Left colon (tissue), 2 donors: Measurements from ENCODE around the gene SETD3. TPM values are rescaled to one million over a fixed set of nuclear protein-coding genes. Genes with fewer than 3 reads are reported as not detected.

ENCODE experiments used
- ATAC-seq: fragments of 200-7000 bp; cut with Tn5 transposase; one replicate; pipeline ENCODE4 v1.9.1; 2020; ENCODE audit warnings: mild to moderate bottlenecking, moderate library complexity
- DNase-seq, 2 donors: peaks; one replicate each; pipeline ENCODE4 v3.0.0-alpha.2; 2020
- intact Hi-C, 2 donors: fragments of 100-400 bp; cut with DNase I in 1 of 2; cut with micrococcal nuclease in 1 of 2; formaldehyde crosslinking; loops; one replicate each; pipeline versions ENCODE4 v1.11.2 to v1.14.0; 2022; cut with DNase I, micrococcal nuclease
- total RNA-seq, 2 donors: library from RNA; stranded (reverse); fragmentation: NEBNext Ultra II Directional; extraction: Animal tissue kit (Norgen Biotek cat#: 25700); gene quantifications; one replicate each; pipeline ENCODE4 v1.2.1, GENCODE V29; 2021
- donor health status: DM: no; HTN: no; CAD: no.
- donor health status: DM: yes; HTN: yes; CAD: no.

SETD3 gene
- total RNA-seq, 2 donors from 2014 or later: 61.5 to 66.8 TPM

DNA sequence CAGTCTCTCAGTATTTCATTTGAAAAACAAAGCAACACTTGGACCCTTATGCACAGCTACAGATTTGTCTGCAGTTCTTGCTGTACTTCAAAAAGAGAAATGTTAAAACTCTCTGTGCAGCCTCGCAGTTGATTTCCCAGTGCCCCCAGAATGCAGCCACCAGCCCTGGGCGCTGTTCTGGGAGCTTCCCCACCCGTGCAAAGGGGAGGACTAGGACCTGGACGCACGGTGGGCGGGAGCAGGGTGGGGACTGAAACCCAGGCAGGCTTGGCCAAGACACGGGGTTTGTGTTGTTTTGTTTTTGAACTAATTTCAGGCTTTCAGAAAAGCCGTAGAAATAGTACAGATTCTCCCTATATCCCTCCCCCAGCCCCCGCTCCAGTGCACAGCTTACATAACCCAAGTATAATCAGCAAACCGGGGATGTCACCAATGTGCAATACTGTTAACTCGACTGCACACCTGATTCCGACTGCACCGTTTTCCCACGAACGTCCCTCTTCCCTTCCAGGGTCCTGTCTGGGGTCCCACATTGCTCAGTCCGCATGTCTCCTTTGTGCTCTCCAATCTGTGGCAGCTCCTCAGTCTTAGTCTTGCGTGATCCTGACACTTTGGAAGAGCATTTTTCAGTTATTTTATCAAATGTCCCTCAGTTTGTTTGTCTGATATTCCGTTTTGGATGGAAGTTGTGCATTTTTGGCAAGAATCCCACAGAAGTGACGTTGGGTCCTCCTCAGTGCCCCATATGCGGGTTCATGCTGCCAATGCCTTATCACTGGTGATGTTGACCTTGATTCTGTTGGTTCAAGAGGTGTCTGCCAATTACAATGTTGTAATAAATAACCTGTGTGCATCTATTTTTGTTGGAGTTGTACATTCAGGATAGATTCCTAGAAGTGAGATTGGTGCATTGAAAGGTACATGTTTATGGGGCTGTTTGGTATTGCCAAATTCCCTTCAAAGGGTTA, 95.9 kb downstream of the SETD3 start:
- no peak for DNase-seq
- no peak for ATAC-seq
- intact Hi-C loops: no loop called here

DNA sequence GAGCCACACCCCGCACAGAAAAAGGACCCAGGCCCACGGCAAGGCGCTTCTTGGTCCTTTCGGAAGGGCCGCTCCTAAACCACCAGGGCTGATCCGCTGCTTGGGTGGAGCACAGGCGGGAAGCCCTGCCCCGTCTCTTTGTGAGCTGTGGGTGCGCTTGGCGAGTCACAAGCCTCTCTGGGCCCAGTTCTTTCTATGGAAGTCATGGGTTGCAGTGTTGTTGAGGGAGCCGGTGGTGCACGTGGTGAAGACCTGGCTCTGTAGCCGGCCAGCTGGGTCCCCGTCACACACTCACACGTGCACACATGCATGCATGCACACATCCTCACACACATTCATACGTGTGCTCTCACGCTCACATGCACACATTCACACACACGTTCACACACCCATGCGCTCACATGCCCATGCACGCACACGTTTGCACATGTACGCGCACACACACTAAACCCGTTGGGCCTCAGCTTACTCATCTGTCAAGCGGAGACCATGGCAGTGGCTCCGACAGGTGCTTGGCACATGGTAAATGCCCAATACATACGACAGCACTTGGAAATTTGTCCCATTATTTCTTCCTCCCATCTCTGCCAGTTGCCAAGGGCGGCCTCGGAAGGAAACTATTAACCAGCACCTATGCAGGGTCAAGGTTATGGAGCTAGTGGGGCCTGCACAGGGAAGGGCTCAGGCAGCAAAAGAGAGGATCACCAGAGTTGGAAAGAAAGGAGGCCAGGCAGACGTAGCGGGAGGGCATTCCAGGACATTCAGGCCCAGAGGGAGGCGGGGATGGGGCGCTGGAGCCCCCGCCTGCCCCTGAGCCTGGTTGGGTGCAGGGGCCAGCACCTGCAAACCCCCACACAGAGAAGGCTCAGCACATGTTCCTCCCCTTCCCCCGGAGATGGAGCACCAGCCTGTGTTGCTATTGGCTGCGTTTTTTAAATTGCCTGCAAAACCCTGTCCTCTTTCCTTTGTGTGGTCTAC, 96.9 kb downstream of the SETD3 start:
- ATAC-seq (no peak), DNase-seq (no peak)
- intact Hi-C loops: no loop called here

DNA sequence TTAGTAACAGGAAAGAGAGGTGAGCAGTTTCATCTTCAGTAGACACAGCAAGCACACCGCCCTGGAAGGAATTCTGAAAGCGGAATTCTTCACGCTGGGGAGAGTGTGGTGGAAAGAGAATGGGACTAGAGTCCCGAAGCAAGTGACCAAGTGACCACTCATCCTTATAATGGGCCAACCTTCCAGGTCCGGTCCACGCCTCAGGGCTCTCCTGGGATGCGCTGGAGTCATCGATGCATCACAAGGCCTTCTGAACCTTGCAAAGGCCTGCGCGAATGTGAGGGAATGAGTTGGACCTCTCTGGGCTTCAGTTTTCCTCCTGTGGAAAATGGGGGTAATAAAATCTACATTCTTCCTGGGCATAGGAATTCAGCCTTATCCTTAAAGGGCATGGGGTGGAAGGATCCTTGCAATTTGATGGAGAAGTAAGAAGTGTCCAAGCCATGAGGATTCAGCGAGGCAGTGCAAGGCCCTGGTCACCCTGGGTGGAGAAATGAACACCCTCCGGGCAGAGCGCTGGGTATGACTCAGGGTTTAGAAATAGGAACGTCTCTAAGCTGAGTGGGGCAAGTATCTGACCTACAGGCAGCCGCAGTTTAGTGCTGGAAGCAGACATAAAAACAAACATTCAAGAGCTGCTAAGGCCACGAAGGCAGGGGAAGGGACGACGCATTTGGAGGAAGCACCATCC, 97.7 kb downstream of the SETD3 start:
- ATAC-seq: no peak
- no peak for DNase-seq
- intact Hi-C loops: no loop called here

DNA sequence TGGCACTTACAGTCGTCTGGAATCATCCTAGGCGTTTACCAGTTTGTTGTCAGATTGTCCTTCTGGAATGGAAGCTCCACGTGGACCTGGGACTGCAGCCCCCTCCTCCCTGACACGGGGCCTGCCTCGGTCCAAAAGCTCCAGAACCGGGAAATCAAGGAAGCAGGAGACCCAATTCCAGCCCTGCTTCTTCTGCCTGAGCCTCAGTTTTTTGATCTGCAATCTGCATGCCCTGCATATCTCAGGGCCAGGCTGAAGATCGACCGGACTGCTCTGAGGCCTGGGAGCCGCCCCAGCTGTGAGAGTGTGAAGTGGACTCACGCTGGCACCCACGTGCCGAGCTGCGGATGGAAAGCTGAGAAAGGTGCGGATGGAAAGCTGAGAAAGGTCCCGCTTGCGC, 98.6 kb downstream of the SETD3 start:
- DNase-seq (no peak), ATAC-seq (no peak)
- intact Hi-C loops: no loop called here

DNA sequence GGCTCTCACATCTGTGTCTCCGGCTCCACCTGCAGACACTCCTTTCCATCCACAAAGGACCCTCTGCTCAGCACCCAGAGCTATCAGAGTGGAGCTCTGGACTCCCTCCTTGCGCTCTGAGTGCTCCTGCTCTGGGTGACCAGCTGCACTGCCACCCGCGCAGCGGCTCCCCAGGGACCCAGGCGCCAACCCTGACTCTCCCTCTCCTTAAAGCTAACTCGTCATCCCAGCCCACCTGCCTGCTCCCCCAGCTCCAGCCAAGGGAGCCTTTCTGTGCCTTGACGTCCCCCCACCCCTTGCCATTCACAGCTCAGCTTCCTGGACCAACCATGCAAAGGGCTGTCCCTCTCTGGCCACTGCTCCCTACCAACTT, 99.0 kb downstream of the SETD3 start:
- intact Hi-C loops: no loop called here
- no peak for DNase-seq
- ATAC-seq: no peak

DNA sequence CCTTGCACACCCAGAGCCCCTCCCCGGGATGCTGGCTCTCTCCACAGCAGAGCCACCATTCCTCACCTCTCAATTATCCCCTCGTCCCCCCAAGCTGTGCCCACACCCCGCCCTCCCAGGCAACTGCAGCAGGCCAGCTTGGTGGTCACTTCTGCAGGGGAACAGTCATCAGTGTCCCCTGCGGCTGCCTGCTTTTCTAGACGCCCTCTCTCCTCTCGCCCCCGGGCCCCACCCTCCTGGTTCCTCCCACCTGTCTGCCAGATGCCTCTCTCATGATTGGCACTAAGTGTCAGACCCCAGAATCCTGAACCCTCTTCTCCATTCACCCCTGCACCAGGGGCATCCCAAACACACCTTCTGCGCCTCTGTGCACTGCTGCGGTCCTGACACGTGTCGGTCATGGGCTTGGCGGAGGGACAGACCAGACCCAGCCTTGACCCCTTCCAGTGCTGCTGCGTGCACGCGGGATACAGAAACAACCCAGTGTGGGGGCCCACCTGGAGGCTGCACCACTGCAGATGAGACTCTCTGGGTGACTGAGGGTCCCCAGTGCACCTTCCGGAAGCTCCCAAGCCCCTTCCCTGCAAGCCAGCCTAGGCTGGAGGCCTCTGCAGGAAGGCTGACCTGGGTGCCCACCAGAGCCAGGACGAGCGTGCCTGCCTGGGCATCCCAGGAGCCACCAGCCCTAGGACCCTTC, 99.5 kb downstream of the SETD3 start:
- intact Hi-C loops: no loop called here
- DNase-seq (no peak), ATAC-seq (no peak)

DNA sequence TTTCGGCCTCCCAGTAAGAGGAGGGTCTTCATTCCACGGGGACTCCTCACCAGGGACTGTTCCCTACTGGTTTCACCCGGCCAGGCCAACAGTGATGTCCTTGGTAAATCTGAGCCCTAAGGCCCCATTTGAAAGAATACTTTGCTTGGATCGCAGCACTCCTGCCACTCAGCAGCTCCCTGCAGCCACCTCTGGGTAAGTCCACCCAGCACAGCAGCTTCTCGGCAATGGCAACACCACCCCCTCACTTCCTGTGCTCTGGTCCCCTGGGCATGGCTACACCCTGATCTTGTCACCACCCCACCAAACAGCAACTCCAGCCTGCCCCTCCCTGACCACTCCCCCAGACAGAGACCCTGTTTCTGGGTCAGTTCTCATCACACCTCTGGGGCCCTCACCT, 100.3 kb downstream of the SETD3 start:
- DNase-seq: no peak
- ATAC-seq: no peak
- intact Hi-C loops: no loop called here

DNA sequence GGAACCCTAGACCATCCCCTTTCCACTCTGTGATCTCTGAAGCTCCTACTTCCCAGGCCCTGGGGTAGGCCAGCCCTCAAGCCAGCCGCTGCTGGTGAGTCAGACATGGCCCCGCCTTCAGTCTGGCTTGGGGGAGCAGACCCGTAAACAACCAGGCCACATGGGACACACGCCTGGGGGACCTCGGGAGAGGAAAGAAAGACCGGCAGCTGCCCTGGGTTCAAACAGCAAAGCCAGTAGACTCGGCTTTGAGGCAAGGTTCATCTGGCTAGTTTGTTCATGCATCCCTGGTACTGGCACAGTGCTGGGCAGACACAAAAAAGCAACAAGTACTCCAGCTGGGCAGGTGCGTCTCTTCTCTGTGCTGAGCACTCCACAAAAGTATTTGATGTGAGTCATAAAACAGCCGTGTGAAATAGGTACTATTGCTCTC, 101.9 kb downstream of the SETD3 start:
- ATAC-seq (peak; percentile 56), DNase-seq (no peak)
- intact Hi-C loops: no loop called here

DNA sequence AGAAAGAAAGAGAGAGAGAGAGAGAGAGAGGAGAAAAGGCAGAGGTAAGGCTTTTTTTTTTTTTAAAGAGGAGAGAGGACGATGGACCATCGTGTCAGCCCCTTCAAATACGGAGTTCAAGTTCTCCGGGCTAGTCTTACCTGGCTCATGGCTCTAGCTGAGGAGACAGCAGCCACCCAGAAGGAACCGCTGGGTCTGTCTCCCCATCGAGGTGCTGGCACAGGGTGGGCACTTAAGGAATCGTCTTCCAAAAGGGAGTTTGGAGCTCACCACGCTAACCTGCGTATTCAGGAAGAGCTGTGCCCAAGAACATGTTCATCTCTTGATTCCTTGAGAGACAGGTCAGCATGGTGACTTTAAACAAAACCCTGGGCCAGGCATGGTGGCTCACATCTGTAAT, 102.7 kb downstream of the SETD3 start:
- no peak for DNase-seq
- ATAC-seq: no peak
- intact Hi-C loops: no loop called here

DNA sequence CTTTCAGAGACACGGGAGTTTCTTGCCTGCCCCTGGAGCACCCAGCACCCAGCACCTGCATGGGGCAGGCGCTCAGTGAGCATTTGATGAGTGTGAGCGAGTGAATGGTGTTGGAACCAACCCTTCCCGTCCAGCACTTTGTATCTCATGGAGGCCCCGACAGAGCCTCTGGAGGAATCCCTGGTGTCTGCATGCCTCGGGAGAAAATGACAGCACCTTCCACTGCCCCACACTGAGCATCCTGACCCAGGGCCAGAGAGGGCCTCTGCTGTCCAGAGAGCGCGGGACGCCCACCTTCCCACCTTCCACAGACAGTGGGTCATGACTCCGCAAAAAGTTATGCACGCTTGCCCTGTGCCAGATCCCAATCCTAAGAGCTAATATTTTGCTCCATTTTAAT, 105.7 kb downstream of the SETD3 start:
- no peak for ATAC-seq
- DNase-seq: no peak
- intact Hi-C loops: no loop called here

DNA sequence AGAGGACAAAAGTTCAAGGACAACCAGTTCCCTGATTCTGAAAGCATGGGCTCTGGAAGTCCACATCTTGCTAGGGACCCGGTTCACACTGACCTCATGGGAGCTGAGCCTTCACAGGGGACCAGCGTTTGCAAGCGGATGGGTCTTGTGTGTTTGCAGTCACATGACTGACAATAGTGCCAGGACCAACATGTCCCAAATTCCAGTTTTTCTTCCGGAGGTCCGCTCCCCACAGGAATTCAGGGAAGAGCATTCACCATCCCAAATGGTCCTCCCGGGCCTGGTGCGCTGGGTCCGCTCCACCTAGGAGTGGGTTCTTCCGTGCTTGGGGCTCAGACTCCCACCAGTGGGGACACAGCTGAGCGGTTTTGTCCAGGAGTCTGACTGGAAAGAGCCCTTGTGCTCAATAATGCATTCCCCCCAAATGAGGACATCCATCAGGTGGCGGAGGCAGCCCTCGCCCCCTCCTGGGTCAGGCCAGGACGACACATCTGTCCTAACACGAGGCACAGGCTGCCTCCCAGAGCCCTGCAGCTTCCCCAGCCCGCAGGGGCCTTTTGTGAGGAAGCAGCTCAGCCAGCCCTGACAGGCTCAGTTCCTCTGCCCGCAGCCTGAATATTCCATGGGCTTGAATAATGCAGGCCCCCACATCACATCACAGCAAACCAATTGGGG, 116.9 kb downstream of the SETD3 start:
- intact Hi-C loops: no loop called here
- ATAC-seq (no peak), DNase-seq (no peak)

DNA sequence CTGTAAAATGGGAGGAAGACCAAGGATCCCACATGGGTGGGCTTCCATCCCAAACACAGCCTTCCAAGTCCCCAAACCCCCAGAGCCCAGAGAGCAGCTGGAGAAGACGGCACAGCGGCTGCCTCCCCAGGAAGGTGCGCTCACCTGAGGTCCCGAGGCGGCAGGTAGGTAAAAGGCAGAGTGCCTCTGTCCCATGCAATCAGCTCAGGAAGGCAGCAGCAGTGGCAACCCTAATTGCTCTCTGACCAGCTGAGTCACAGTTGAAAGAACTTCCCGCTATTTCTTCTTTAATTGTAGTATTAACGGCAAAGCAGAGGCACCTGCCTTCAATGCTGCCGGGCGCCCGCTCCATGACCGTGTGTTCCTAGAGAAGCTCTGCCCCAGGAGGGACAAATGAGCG, 117.6 kb downstream of the SETD3 start:
- ATAC-seq (no peak), DNase-seq (no peak)
- intact Hi-C loops: no loop called here

DNA sequence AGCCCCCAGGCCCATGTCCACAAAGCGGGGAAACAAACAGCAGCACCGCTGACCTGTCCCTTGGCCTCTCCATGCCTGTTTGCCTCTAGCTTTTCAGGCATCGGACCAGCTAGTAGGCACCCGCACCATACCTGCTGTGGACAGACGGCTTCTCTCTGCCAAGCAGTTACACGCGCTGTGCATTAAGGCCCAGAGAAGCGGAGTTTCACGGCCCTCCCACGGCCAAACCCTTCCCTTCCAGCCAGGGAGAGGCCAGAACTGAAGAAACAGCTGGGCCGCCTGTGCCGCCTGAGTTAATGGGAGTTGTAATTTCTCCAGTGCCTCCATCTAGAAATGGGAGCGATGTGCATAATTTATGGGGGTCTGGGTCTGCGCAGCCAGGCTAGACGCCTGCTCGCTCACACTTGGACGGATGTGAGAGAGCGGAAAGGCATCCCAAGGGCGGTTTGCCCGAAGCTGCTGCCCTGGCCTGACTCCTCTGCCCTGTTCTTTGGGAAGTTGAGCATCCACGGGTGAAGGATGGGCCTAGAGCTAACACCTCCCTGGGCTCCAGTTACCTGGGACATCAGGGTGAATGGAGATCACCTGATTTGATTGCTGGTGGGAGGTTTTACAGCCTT, 119.0 kb downstream of the SETD3 start:
- intact Hi-C loops: no loop called here
- no peak for ATAC-seq

DNA sequence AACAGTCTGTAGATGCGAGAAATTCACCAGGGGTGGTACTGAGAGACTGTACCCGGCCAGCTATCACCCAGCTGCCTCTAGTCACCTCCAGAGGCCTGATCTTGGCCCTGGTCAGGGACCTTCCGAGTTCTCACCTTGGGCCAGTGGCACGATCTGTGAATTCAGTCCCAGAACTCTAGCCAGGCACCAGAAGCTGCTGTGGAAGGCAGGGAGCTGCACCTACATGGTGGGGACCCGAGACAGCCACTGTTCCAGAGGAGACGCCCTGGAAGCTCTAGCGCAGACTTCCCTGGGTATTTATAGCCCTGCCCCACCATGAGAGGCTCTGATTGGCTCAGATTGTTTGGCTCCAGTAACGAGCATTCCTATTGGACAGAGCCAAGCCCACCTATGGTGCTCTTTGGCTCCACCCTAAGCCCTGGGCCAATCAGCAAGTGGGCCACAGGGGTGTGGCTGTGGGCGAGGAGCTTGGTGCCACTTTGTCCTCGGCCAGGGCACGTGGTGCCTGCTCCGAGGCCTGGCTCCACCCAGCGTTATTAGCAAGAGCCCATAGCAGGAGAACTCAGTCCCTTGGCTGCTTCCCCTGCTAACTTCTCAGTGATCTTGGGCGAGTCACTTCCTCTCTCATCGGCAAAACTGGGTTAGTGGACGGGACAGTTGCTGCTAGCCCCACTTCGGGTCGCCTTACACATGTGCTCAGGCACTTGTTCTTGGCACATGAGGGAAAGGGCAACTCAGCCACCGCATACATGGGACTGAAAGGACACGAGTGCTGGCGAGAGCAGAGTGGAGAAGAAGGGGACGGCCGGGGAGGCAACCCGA, 119.7 kb downstream of the SETD3 start:
- DNase-seq (no peak), ATAC-seq (no peak)
- intact Hi-C loops: no loop called here

More for the DNA sequence above, 119.0 kb downstream of the SETD3 start:
- DNase-seq: no peak

DNA sequence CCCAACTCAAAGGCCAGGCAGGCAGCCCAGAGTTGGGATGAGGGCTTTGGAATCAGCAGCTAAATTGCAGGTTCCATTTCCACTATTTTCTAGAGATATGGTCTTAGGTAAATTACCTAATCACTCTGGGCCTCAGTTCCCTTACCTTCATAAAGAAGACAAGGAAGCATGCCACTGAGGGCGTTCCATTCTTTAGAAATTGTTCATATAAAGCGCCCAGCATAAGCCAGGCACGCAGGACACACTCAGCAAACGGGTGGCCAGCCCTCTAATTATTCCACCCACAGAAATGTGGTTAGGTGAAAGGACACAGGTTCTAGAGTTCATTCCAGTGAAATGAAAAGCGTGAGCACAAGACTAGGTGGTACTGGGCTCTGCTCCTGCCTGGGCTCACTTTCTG, 120.8 kb downstream of the SETD3 start:
- ATAC-seq (no peak), DNase-seq (no peak)
- intact Hi-C loops: no loop called here

DNA sequence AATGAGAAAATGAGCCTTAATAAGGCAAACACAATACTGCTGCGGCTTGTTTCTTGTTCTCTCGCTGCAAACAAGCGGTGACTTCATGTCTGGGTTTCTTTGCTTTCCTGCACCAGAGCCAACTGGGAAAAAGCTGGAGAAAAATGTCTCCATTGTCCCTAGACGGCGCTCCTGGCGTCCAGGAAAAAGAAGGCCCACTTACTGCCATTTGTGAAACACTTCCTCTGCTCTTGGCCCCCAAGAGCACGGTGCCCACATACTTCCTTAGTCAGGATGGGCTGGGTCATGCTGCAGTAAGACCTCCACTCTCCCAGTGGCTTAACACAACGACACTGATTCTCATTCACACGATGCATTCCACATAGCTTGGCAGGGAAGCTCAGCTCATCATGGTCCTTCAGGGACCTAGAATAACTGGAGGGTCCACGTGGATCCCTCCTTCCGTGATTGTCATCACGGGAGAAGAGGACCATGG, 122.7 kb downstream of the SETD3 start:
- no peak for ATAC-seq
- intact Hi-C loops: no loop called here
- no peak for DNase-seq
